C4-2B (cell line): ENCODE data around the gene SOX4.

Source experiments
- H3K27ac ChIP-seq: fragments of 450-650 bp; 2 replicates; pipeline ENCODE4 v1.5.1; 2017
- ZFX ChIP-seq: fragments of 450-650 bp; IDR thresholded peaks from 2 replicates; pipeline ENCODE4 v1.6.1; 2017
- TF ChIP-seq, protein P1 (sequence below): fragments of 450-650 bp; conservative IDR thresholded peaks from 2 replicates; pipeline ENCODE4 v1.5.1; 2017; ENCODE audit warnings: mild to moderate bottlenecking

The SOX4 gene

DNA sequence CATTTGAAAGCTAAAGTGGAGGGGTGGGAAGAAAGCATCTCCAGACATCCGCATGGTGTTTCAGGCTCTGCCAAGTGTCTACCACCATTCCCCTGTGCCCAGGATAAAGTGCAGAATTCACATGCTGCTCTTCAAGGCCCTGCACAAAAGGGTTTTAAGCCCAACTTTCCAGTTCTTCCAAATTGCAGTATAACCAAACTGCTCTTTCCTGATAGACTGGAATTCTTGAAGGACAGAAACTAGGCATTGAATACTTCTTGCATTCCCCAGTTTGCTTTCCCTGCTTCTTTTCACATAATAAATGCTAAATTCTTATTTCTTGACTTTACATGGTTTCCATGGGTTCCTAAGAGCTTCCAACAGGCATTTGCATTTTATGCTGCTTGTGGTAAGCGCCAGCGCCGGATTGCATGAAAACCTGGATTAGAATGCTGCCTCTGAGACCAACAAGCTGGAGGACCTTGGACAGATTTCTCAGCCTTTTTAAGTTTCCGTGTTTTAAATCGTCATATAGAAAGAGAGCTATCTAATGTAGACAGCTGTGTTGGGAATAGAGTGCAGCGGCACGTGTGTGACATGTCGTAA lies 7.9 kb downstream of the SOX4 start:
- no peak overlapping the region; the same call in 1 of the 2 replicates for H3K27ac ChIP-seq
- TF ChIP-seq, protein P1, sequence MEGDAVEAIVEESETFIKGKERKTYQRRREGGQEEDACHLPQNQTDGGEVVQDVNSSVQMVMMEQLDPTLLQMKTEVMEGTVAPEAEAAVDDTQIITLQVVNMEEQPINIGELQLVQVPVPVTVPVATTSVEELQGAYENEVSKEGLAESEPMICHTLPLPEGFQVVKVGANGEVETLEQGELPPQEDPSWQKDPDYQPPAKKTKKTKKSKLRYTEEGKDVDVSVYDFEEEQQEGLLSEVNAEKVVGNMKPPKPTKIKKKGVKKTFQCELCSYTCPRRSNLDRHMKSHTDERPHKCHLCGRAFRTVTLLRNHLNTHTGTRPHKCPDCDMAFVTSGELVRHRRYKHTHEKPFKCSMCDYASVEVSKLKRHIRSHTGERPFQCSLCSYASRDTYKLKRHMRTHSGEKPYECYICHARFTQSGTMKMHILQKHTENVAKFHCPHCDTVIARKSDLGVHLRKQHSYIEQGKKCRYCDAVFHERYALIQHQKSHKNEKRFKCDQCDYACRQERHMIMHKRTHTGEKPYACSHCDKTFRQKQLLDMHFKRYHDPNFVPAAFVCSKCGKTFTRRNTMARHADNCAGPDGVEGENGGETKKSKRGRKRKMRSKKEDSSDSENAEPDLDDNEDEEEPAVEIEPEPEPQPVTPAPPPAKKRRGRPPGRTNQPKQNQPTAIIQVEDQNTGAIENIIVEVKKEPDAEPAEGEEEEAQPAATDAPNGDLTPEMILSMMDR, result no peak
- TF ChIP-seq ZFX, result no peak

DNA sequence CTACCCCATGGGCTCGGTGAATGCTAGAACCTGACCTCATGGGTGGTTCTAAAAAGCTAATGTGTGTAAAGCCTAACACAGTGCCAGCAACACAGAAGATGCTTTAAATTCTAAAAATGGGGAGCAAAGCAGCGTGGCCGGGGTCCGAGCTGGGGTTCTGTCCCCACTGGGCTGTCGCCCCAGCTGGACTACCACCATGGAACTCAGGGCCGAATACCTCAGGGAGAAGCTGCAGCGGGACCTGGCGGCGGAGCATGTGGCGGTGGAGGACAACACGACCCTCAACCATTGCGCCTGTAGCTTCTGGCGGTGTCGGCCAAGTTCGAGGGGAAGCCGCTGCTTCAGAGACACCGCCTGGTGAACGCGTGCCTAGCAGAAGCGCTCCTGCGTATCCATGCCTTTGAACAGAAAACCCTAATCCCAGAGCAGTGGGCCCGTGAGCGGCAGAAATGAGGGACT lies 8.4 kb downstream of the SOX4 start:
- TF ChIP-seq ZFX, result no peak
- TF ChIP-seq, protein P1, result no peak
- no peak overlapping the region for H3K27ac ChIP-seq

DNA sequence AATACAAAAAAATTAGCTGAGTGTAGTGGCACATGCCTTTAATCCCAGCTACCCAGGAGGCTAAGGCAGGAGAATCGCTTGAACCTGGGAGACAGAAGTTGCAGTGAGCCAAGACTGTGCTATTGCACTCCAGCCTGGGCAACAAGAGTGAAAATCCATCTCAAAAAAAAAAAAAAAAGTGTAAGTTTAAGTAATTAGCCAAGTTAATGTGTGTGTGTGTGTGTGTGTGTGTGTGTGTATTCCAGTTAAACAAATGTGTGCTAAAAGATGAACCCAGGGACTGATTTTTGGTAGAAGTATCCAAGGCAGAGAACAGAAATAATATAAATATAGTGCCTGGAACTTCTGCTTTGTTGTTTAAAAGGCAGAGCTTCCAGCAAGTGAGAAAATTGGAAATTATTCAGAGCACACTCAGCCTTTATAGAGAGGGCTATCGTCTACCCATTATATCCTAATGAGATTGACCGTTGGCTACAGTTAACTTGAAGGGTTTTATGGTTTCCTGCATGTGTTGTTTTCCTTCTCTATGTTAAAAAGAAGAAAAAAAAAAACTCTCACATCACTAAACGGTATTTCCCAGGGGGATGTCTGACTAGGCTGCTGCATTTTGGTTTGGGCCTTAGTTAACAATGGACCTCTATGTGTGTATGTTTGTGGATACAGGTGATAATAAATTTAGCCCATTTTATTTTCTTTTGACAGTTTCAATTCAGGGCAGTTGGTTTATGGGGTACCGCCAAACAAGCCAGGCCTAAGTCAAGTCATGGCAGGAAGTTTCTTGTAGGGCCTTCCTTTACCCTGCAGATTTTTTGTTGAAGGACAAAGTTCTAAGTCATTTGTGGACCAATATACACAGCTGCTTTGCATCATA lies 9.8 kb downstream of the SOX4 start:
- TF ChIP-seq, protein P1, result no peak
- no peak for TF ChIP-seq ZFX
- H3K27ac ChIP-seq, result no peak overlapping the region

DNA sequence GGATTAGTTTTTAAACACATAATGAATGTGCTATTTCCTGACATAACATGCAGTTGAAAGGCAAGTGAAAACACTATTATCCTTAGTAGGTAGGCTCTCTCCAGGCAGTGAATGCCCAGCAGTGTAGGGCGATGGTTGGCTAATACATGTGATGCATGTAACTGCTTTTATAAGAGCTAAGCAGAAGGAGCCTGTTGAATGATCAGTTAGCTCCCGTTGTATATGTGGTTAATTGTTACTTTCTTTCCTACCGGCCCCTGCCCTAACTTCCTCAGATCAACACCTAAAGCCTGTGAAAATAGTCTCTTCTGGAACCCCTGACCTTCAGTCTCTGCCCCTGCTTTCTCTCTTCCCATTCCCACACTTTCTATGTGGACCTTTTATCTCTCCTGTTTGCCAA lies 10.5 kb downstream of the SOX4 start:
- TF ChIP-seq, protein P1, result no peak
- no peak for TF ChIP-seq ZFX
- H3K27ac ChIP-seq, result no peak overlapping the region

DNA sequence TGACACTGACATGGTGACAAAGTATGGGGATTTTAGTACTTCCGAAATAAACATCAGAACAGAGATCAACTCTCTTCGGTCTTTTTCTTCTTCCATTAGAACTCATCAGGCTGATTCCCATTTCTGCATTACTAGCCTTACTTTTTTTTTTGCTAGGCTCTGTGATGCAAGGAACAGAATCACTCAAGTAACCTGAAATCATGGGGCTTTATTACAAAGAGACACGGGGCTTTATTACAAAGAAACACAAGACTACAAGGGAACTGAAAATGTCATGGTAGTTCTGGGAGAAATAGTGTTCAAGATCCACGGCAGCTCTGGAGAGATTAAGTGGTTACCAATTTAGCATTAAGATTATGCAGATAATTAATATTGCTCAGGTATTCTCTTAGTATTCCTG lies 11.6 kb downstream of the SOX4 start:
- TF ChIP-seq, protein P1, result no peak
- TF ChIP-seq ZFX, result no peak
- no peak overlapping the region for H3K27ac ChIP-seq

DNA sequence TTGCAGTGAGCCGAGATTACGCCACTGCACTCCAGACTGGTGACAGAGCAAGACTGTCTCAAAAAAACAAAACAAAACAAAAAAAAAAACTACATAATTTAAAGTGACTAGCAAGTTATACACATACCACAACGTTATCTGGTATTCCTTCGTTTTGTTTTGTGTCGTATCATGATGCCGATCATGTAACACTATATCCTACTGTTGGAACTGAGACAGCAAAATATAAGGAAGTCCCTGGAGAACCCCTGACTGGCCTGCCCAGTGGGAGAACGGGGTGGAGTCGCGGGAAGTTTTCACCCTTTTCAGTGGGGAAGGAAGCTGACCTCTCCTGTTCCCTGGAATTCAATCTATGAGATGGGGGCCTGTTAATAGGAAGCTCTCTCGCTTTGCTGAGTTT lies 15.1 kb downstream of the SOX4 start:
- TF ChIP-seq, protein P1, result no peak
- no peak for TF ChIP-seq ZFX
- H3K27ac ChIP-seq, result no peak overlapping the region

DNA sequence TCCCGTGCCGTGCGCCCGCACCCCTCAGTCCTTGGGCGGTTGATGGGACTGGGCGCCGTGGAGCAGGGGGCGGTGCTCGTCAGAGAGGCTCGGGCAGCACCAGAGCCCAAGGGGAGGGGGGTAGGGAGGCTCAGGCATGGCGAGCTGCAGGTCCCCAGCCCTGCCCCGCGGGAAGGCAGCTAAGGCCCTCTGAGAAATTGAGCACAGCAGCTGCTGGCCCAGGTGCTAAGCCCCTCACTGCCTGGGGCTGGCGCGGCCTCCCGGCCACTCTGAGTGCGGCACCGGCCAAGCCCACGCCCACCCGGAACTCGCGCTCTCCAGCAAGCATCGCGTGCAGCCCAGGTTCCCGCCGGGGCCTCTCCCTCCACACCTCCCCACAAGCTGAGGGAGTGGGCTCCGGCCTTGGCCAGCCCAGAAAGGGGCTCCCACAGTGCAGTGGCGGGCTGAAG lies 16.4 kb downstream of the SOX4 start:
- no peak overlapping the region for H3K27ac ChIP-seq
- TF ChIP-seq, protein P1, result no peak
- TF ChIP-seq ZFX, result no peak
